ENCODE results near the gene ZNF786.

Gene ZNF786

GRCh38 chr7:149028346-149029109 lies 62.0 kb downstream of the ZNF786 start, which contains the start of gene PDIA4:
Gene PDIA4 (minus strand): TSS chr7:149028505. CDS start chr7:149028408, 97 bp downstream.
- peak; percentile 100 for DNase-seq (ENCODE audit: low spot score)

DNA sequence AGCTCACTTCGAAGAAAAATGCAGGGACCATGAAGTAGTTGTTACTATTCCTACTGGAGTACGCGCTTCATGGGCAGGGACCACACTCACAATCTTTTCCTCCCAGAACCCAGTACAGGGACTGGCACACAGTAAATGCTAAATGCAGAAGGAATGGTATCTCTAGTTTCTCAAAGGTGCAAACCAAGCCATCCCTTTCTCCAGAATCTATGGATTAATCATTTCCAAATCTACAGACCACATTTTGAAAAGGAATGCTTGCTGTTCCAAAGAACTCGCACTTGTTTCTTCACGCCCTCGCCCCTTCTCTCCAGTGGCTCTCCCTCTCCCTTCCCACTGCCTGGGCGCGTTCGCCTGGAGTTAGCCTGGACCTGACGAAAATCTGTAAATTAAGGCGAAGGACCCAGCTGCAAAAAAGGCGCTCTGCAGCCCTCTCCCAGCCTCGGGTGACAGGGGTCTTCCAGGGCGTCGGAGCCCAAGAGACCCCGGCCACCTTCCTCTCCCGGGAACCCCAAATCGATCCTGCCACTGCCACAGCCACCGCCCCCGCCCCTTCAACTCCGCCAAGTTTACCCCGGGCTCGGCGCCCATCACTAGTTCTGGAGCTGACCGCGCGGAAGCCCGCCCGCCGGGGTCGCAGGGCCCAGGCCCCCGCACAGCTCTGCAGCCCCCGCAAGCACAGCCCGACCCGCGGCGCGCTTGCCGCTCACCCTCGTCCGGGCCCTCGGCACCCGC lies 62.7 kb downstream of the ZNF786 start:
- DNase-seq (ENCODE audit: low spot score): peak; percentile 41

- peak; percentile 58 for DNase-seq (ENCODE audit: low spot score)
Observed at GRCh38 chr7:149027055-149027454, 63.5 kb downstream of the ZNF786 start.

GRCh38 chr7:149023662-149024061 lies 66.9 kb downstream of the ZNF786 start:
- no peak for DNase-seq (ENCODE audit: low spot score)

DNA sequence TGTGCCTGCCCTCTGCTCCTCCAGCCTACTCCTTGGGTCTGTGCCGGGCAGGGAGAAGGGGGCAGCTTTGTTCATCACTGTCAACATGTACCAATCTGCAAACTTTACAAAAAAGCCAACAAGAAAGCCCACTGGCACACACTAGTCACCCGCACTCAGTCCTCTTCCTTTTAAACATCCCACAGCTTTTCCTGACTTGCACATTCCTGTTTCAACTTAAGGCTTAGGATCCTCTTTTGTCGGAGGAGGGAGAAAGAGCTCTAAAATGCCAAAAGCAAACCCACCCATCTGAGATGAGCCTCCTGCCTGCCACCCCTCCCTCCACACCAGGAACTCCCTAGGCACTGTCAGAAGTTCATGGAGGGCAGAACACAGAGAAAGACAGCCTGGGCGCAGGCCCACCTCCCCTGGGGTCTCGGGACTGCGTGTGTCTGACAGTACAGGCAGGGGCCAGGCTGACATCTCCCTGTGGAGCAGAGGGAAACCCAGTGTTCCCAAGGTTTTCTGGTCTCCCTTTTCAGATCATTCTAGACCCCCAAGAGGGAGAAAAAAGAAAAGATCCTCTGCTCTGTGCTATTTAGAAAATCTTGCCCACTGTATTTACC lies 67.7 kb downstream of the ZNF786 start:
- DNase-seq (ENCODE audit: low spot score): no peak

GRCh38 chr7:149021725-149022062 lies 68.8 kb downstream of the ZNF786 start:
- DNase-seq (ENCODE audit: low spot score): no peak

DNA sequence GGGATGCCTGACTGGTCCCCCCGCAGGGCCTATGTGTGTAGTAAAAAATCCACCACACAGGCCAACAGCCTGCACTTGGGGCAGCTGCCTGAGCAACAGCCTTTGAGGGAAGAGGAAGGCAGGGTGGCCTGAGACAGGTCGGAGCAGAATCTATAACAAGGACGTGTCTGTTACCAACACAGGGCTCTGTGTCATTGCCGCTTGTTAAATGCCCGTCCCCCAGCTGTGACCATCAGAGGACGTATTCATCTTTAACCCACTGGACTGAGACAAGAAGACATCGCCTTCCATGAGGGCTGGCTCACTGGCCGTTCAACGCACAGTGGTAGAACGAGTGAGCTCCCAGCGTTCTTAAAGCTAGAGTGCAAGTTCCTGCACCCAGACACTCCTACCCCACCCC lies 70.0 kb downstream of the ZNF786 start:
- DNase-seq (ENCODE audit: low spot score): no peak
